Erythroblast (primary cell): ENCODE results near the gene TPD52L1.

Experiments
- GATA1 ChIP-seq: IDR thresholded peaks from 2 replicates; pipeline ENCODE4 v1.6.1; 2011; ENCODE audit warnings: low read depth, mild to moderate bottlenecking, control low read depth, low read length, moderate library complexity
- POLR2A ChIP-seq: IDR thresholded peaks from 2 replicates; pipeline ENCODE4 v1.6.1; 2011; ENCODE audit warnings: mild to moderate bottlenecking, low read length

DNA sequence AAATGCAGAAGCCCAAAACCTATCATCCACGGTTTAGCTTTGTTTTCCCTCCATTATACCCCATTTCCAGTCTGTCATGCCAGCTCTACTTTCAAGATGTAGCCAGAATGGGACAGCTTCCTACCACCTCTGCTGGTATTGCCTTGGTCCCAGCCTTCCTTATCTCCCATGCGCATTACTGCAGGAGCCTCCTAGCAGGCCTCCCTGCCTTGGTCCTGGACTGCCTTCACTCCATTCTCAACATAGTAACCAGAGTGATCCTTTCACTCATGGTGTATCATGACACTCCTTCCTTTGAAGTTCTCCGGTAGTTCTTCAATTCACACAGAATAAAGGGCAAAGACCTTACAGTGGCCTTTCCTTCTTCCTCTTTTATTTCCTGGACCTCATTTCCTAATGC, 15.9 kb downstream of the TPD52L1 start:
- TF ChIP-seq POLR2A (no peak), GATA1 (no peak)
